Endothelial cell of umbilical vein (primary cell): ENCODE results near the gene DDX4. TPM values are rescaled to one million over a fixed set of nuclear protein-coding genes. Genes with fewer than 3 reads are reported as not detected.

Experiments
- BruUV-seq: library from RNA; stranded (reverse); fragments of 400-500 nt; replicated peaks from 2 replicates; lab custom pipeline; 2021; lab: Mats Ljungman, UMichigan
- CTCF ChIA-PET: fragments of 300-600, 350-600 bp; sonication (Branson Sonifier 250); formaldehyde crosslinking; loops from one replicate; lab custom pipeline; 2021; ENCODE audit warnings: antibody characterized with exemption, inconsistent platforms; lab: Charles Lee
- POLR2A ChIA-PET: fragments of 300-600, 350-600 bp; sonication (Branson Sonifier 250); formaldehyde crosslinking; loops from one replicate; lab custom pipeline; 2021; ENCODE audit warnings: antibody characterized with exemption, inconsistent platforms; lab: Charles Lee
- DNase-seq: peaks from one replicate; pipeline ENCODE4 v3.0.0-alpha.2; 2011; ENCODE audit warnings: low read depth, low spot score
- FAIRE-seq: peaks from 2 replicates; lab custom pipeline; 2011; peaks lifted over from hg19 to GRCh38; lab: Jason Lieb, UNC
- H2AFZ ChIP-seq: 2 replicates; pipeline ENCODE4 v1.6.0; 2012; ENCODE audit warnings: low read depth, low read length, control low read depth, inconsistent platforms
- H3K27ac ChIP-seq: 2 replicates; pipeline ENCODE4 v1.5.1; 2011; ENCODE audit warnings: low read depth, mild to moderate bottlenecking, control low read depth, low read length, moderate library complexity; ENCODE audit not compliant: insufficient read depth
- H3K27me3 ChIP-seq, 2 experiments: 2 replicates each; pipeline versions ENCODE4 v1.6.0 to v1.6.1; 2011; ENCODE audit warnings: low read length in 2 of 2, mixed read lengths in 1 of 2; ENCODE audit not compliant: control insufficient read depth in 2 of 2, insufficient read depth in 2 of 2
- H3K36me3 ChIP-seq, 2 experiments: 2 replicates in 1 of 2; 3 replicates in 1 of 2; pipeline ENCODE4 v1.5.1; 2011; ENCODE audit warnings: low read length in 2 of 2, mild to moderate bottlenecking in 1 of 2, moderate library complexity in 1 of 2; ENCODE audit not compliant: control insufficient read depth in 2 of 2, insufficient read depth in 2 of 2; ENCODE audit errors: extremely low read depth in 1 of 2
- H3K4me1 ChIP-seq: 3 replicates; pipeline ENCODE4 v1.5.1; 2011; ENCODE audit warnings: mild to moderate bottlenecking, low read length; ENCODE audit not compliant: control insufficient read depth, insufficient read depth; ENCODE audit errors: extremely low read depth
- H3K4me2 ChIP-seq: 2 replicates; pipeline ENCODE4 v1.6.1; 2011; ENCODE audit warnings: low read length, control low read depth, mixed read lengths; ENCODE audit not compliant: insufficient read depth
- H3K4me3 ChIP-seq, 3 experiments: fragments of 200-600 bp in 1 of 3; sonication (generic), shearing (Covaris generic) in 1 of 3; replicated peaks in 1 of 3; 2 replicates each; pipeline ENCODE4 v1.5.1; 2011 to 2016; ENCODE audit warnings: control low read depth in 3 of 3, low read length in 3 of 3, mild to moderate bottlenecking in 2 of 3, inconsistent platforms in 1 of 3, low read depth in 1 of 3, moderate library complexity in 1 of 3; ENCODE audit not compliant: insufficient read depth in 1 of 3
- H3K79me2 ChIP-seq: 2 replicates; pipeline ENCODE4 v1.6.0; 2012; ENCODE audit warnings: low read length, inconsistent platforms; ENCODE audit not compliant: control insufficient read depth, insufficient read depth
- H3K9ac ChIP-seq: replicated peaks from 2 replicates; pipeline ENCODE3; 2011; ENCODE audit warnings: low read length, control low read depth; ENCODE audit not compliant: insufficient read depth; ENCODE audit errors: extremely low read depth
- H3K9me1 ChIP-seq: replicated peaks from 3 replicates; pipeline ENCODE4 v1.6.0; 2011; ENCODE audit warnings: mild to moderate bottlenecking, low read length; ENCODE audit not compliant: control insufficient read depth, insufficient read depth; ENCODE audit errors: extremely low read depth
- H3K9me3 ChIP-seq: replicated peaks from 2 replicates; pipeline ENCODE4 v1.5.1; 2012; ENCODE audit warnings: low read length, inconsistent platforms; ENCODE audit not compliant: control insufficient read depth, insufficient read depth
- H4K20me1 ChIP-seq: replicated peaks from 2 replicates; pipeline ENCODE3; 2011; ENCODE audit warnings: mild to moderate bottlenecking, low read length; ENCODE audit not compliant: control insufficient read depth, insufficient read depth; ENCODE audit errors: extremely low read depth
- EZH2 ChIP-seq: IDR thresholded peaks from 2 replicates; pipeline ENCODE4 v1.6.1; 2012; ENCODE audit warnings: borderline replicate concordance, low read depth, mild to moderate bottlenecking, moderate library complexity, low read length, inconsistent platforms; ENCODE audit not compliant: severe bottlenecking
- FOS ChIP-seq: IDR thresholded peaks from 2 replicates; pipeline ENCODE4 v1.6.1; 2011; ENCODE audit warnings: mild to moderate bottlenecking, low read length, moderate library complexity, borderline replicate concordance; ENCODE audit not compliant: insufficient read depth
- GATA2 ChIP-seq: IDR thresholded peaks from 2 replicates; pipeline ENCODE4 v1.7.0; 2011; ENCODE audit warnings: low read depth, mild to moderate bottlenecking, moderate library complexity, mixed read lengths, low read length; ENCODE audit not compliant: insufficient read length, insufficient read depth
- JUN ChIP-seq: IDR thresholded peaks from 2 replicates; pipeline ENCODE4 v1.6.1; 2011; ENCODE audit warnings: borderline replicate concordance, low read depth; ENCODE audit not compliant: insufficient read length, insufficient read depth
- MYC ChIP-seq: IDR thresholded peaks from one replicate; pipeline ENCODE4 v1.6.1; 2011; ENCODE audit warnings: mild to moderate bottlenecking, low read depth, low read length
- POLR2A ChIP-seq: IDR thresholded peaks from 2 replicates; pipeline ENCODE4 v1.6.1; 2012; ENCODE audit warnings: low read depth, mild to moderate bottlenecking, control low read depth, low read length
- POLR2AphosphoS5 ChIP-seq: IDR thresholded peaks from 2 replicates; pipeline ENCODE4 v1.6.1; 2012; ENCODE audit warnings: low read depth, mild to moderate bottlenecking, control low read depth, low read length, moderate library complexity; ENCODE audit not compliant: insufficient read depth
- dilution Hi-C: fragments of 300-500 bp; cut with MboI; formaldehyde crosslinking; loops from one replicate; pipeline ENCODE4 v1.15.0; 2019; ENCODE audit warnings: low sequenced_read_pairs; ENCODE audit not compliant: extremely low pct_ligation_motif_present
- intact Hi-C: fragments of 100-400 bp; cut with micrococcal nuclease; formaldehyde crosslinking; loops from one replicate; pipeline ENCODE4 v1.10.0; 2022
- polyA plus RNA-seq, 4 experiments: library from polyadenylated mRNA; depleted of rRNA in 3 of 4; stranded (reverse) in 3 of 4; unstranded in 1 of 4; fragments of >200 nt; gene quantifications; 2 replicates each; pipeline versions ENCODE4 v1.2.1 to v1.2.3, GENCODE V29; 2011 to 2012; ENCODE audit warnings: missing spikeins in 1 of 4
- total RNA-seq: library from RNA; stranded (reverse); gene quantifications from 2 replicates; pipeline ENCODE4 v1.2.3, GENCODE V29; 2021
- TF ChIP-seq, protein P1 (sequence below): IDR thresholded peaks from 2 replicates; pipeline ENCODE4 v1.6.1; 2011; ENCODE audit not compliant: insufficient read depth, insufficient read length
- TF ChIP-seq, protein P2 (sequence below), 2 donors: IDR thresholded peaks; 1 replicate in 1 of 2; 2 replicates in 1 of 2; pipeline ENCODE4 v1.5.1; 2011; ENCODE audit warnings: low read length in 2 of 2, mild to moderate bottlenecking in 2 of 2, moderate library complexity in 2 of 2, control low read depth in 1 of 2, inconsistent platforms in 1 of 2, low read depth in 1 of 2; ENCODE audit not compliant: insufficient read depth in 1 of 2; ENCODE audit errors: extremely low read depth in 1 of 2

DDX4 gene
- total and polyA plus RNA-seq, 2 donors (not counting 3 experiments of a cell fraction or from before 2014, with no cell fraction given): not detected

DNA sequence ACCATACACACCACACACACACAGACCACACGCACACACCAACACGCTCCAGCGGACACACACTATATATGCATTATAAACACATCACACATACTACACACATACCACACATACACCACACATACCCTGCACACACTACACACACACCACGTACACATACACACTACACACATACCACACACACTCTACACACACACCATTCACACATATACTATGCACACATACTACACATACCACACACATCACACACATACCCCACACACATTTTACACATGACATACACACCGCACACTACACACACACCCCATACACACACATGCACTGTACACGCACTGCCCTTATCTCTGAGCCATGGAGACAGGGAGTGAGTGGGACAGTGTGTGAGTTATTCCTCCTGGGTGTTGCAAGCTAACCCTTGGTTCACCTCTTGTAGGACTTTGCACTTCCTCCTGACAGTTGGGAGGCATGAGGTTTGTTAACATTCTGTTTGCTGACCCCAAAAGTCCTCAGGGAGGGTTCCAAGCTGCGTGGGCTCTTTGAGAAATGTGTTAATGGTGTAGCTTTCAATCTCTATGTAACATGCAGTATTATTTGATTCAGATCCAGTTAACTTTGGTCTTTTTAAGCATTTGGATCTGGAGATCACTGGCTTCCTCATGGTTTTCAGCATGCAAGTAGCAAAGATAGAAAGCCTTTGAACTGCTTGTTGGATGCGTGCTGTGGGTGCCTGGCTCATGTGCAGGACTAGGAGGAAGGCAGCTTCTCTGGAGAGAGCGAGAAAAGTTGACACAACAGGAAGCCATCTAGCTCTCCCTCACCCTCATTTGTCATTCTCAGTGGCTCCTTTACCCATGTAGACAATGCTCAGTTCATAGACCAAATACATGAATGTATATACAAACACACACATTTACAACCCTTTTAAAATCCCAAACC lies 127.0 kb downstream of the DDX4 start:
- POLR2A ChIA-PET: no interaction called here
- no peak for FAIRE-seq

DNA sequence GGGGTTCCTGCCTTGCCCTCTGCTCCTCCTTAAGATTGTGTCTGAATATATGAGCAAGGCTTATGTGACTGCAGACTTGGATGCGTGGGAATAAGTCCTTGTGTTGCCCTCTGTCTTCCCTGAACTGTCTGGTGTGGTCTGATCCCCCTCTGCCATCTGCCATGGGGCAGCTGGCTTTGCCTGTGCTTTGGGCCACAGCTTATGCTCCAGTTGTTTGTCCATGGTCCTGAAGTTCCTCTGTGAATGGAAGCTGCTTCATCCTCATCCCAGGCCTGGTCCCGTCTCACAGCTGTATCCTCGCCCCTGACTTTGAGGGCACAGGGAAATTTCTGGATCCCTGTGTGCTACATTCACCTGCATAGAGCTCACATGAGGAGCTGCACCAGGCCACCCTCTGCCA lies 128.0 kb downstream of the DDX4 start:
- peak; percentile 21 for DNase-seq
- ChIA-PET POLR2A (no interaction called here), CTCF (interaction anchor here (0.8 to 1.3 kb wide), 3 partner anchors 13 to 71 kb away, joined by 3 to 7 read pairs (median 3); partner anchors contain the start of gene IL31RA)
- H3K79me2 ChIP-seq: no peaks in the 10 kb centered on the region
- H3K9me1 ChIP-seq: no peaks in the 10 kb centered on the region
- H3K4me2 ChIP-seq: no peak overlapping the region
- no peak overlapping the region for H2AFZ ChIP-seq
- H3K27me3 ChIP-seq: no peaks in the 10 kb centered on the region
- no peak for FAIRE-seq
- intact Hi-C loops: loop anchor here (5.0 kb wide), 1 partner anchor 154 kb away; the partner anchor contains the start of gene SLC38A9
- dilution Hi-C loops: no loop called here
- BruUV-seq: no TSS peak
- H3K4me1 ChIP-seq: peaks cover 19% of the 10 kb centered on the region
- TF ChIP-seq, protein P1, sequence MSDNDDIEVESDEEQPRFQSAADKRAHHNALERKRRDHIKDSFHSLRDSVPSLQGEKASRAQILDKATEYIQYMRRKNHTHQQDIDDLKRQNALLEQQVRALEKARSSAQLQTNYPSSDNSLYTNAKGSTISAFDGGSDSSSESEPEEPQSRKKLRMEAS: no peak
- TF ChIP-seq EZH2: no peak
- TF ChIP-seq FOS: no peak
- TF ChIP-seq MYC: no peak
- TF ChIP-seq POLR2A: no peak
- TF ChIP-seq GATA2: no peak
- TF ChIP-seq JUN: no peak
- no peak for TF ChIP-seq POLR2AphosphoS5
- TF ChIP-seq, protein P2, sequence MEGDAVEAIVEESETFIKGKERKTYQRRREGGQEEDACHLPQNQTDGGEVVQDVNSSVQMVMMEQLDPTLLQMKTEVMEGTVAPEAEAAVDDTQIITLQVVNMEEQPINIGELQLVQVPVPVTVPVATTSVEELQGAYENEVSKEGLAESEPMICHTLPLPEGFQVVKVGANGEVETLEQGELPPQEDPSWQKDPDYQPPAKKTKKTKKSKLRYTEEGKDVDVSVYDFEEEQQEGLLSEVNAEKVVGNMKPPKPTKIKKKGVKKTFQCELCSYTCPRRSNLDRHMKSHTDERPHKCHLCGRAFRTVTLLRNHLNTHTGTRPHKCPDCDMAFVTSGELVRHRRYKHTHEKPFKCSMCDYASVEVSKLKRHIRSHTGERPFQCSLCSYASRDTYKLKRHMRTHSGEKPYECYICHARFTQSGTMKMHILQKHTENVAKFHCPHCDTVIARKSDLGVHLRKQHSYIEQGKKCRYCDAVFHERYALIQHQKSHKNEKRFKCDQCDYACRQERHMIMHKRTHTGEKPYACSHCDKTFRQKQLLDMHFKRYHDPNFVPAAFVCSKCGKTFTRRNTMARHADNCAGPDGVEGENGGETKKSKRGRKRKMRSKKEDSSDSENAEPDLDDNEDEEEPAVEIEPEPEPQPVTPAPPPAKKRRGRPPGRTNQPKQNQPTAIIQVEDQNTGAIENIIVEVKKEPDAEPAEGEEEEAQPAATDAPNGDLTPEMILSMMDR (IDR thresholded peaks at IDR 0.05; ENCODE audit: extremely low read depth in 1 of 2, insufficient read depth in 1 of 2, low read depth in 1 of 2, low read length in 2 of 2): no peak
- no peaks in the 10 kb centered on the region for H4K20me1 ChIP-seq
- no peaks in the 10 kb centered on the region for H3K9me3 ChIP-seq
- no peak overlapping the region for H3K27ac ChIP-seq
- no peak overlapping the region for H3K4me3 ChIP-seq
- no peak overlapping the region for H3K9ac ChIP-seq
- no peaks in the 10 kb centered on the region for H3K36me3 ChIP-seq

More for the DNA sequence above, 127.0 kb downstream of the DDX4 start:
- H3K36me3 ChIP-seq: no peaks in the 10 kb centered on the region
- no peak overlapping the region for H3K4me2 ChIP-seq
- H3K9me3 ChIP-seq: no peaks in the 10 kb centered on the region
- H3K4me3 ChIP-seq: no peak overlapping the region
- DNase-seq: no peak
- no peak overlapping the region for H2AFZ ChIP-seq
- CTCF ChIA-PET: interaction anchor here (0.8 to 1.3 kb wide), 3 partner anchors 12 to 72 kb away, joined by 3 to 7 read pairs (median 3); partner anchors contain the start of gene IL31RA
- TF ChIP-seq JUN: no peak
- no peaks in the 10 kb centered on the region for H3K9me1 ChIP-seq
- intact Hi-C loops (loop anchor here (5.0 kb wide), 1 partner anchor 153 kb away; the partner anchor contains the start of gene SLC38A9), dilution Hi-C loops (no loop called here)
- H4K20me1 ChIP-seq: no peaks in the 10 kb centered on the region
- H3K27ac ChIP-seq: no peak overlapping the region
- H3K4me1 ChIP-seq: peaks cover 18% of the 10 kb centered on the region
- no peaks in the 10 kb centered on the region for H3K79me2 ChIP-seq
- H3K27me3 ChIP-seq: no peaks in the 10 kb centered on the region
- no peak overlapping the region for H3K9ac ChIP-seq
- BruUV-seq: no TSS peak
